Hair follicular keratinocyte (primary cell): ENCODE measurements around the gene C11orf68. TPM values are rescaled to one million over a fixed set of nuclear protein-coding genes. Genes with fewer than 3 reads are reported as not detected.

Experiments
- total RNA-seq: library from RNA; depleted of rRNA; stranded (reverse); fragments of >200 nt; gene quantifications from 2 replicates; pipeline ENCODE4 v1.2.3, GENCODE V29; 2015

The C11orf68 gene
- 15.5 and 17.6 TPM in 2 replicates for total RNA-seq

GRCh38 chr11:65918211-65919140 is at the start of gene C11orf68:
Gene C11orf68 (minus strand): TSS chr11:65919062. CDS start chr11:65919031, 31 bp downstream.

GRCh38 chr11:65961267-65962140 is 42.6 kb upstream of the C11orf68 start, which contains the start of gene SART1:
Gene SART1 (plus strand): TSS chr11:65961734. CDS start chr11:65961781, 47 bp downstream.

GRCh38 chr11:65945430-65945911 is 26.6 kb upstream of the C11orf68 start, which contains the start of gene TSGA10IP:
Gene TSGA10IP (plus strand): TSS chr11:65945480. CDS start chr11:65945676, 196 bp downstream.

GRCh38 chr11:65919141-65919572 is 295 bp upstream of the C11orf68 start, which contains the start of gene DRAP1:
Gene DRAP1 (plus strand): TSS chr11:65919426. CDS start chr11:65919502, 76 bp downstream.

GRCh38 chr11:65900125-65900898 is 18.6 kb downstream of the C11orf68 start, which contains the start of gene FOSL1:
Gene FOSL1 (minus strand): TSS chr11:65900388. CDS start chr11:65900339, 49 bp downstream.

GRCh38 chr11:65890324-65891218 is 28.3 kb downstream of the C11orf68 start, which contains the start of gene CCDC85B:
Gene CCDC85B (plus strand): TSS chr11:65890673. CDS start chr11:65890784, 111 bp downstream.

GRCh38 chr11:65888163-65888814 is 30.6 kb downstream of the C11orf68 start, which contains the start of gene FIBP:
Gene FIBP (minus strand): TSS chr11:65888471. CDS start chr11:65888418, 53 bp downstream.

GRCh38 chr11:65879617-65880016 is 39.2 kb downstream of the C11orf68 start, which contains the start of gene CTSW:
Gene CTSW (plus strand): TSS chr11:65879837. CDS start chr11:65879855, 18 bp downstream.

GRCh38 chr11:65872586-65873317 is 46.1 kb downstream of the C11orf68 start, which contains the start of gene EFEMP2:
Gene EFEMP2 (minus strand): TSS chr11:65872800. CDS start chr11:65872354, 446 bp downstream.

Other genes starting within 250 kb of the C11orf68 start
- gene KAT5, start 206.8 kb downstream of the C11orf68 start, total RNA-seq = 38.3 and 42.5 TPM in 2 replicates
- gene RNASEH2C, start 198.3 kb downstream of the C11orf68 start, total RNA-seq = 48.7 and 94.1 TPM in 2 replicates
- 11.8 and 13.9 TPM in 2 replicates for gene AP5B1, start 138.1 kb downstream of the C11orf68 start, total RNA-seq
- 0.91 and 3.8 TPM in 2 replicates for gene OVOL1, start 132.0 kb downstream of the C11orf68 start, total RNA-seq
- 0.23 TPM in 1 of 2 replicates, not detected in the other for gene SNX32, start 85.1 kb downstream of the C11orf68 start, total RNA-seq
- 1,280 and 1,622 TPM in 2 replicates for gene CFL1, start 60.9 kb downstream of the C11orf68 start, total RNA-seq
- gene MUS81, start 58.6 kb downstream of the C11orf68 start, total RNA-seq = 44.5 and 44.8 TPM in 2 replicates
- 7.0 and 20.5 TPM in 2 replicates for gene EFEMP2, start 46.3 kb downstream of the C11orf68 start, total RNA-seq
- gene CTSW, start 39.2 kb downstream of the C11orf68 start, total RNA-seq = 0.08 TPM in 1 of 2 replicates, not detected in the other
- gene FIBP, start 30.6 kb downstream of the C11orf68 start, total RNA-seq = 137 and 189 TPM in 2 replicates
- gene CCDC85B, start 28.4 kb downstream of the C11orf68 start, total RNA-seq = 101 and 124 TPM in 2 replicates
- gene FOSL1, start 18.7 kb downstream of the C11orf68 start, total RNA-seq = 141 and 144 TPM in 2 replicates
- gene DRAP1, start 364 bp upstream of the C11orf68 start, total RNA-seq = 306 and 310 TPM in 2 replicates
- gene TSGA10IP, start 26.4 kb upstream of the C11orf68 start, total RNA-seq = not detected in 2 replicates
- 28.7 and 32.7 TPM in 2 replicates for gene SART1, start 42.7 kb upstream of the C11orf68 start, total RNA-seq
- 23.3 and 35.2 TPM in 2 replicates for gene EIF1AD, start 83.1 kb upstream of the C11orf68 start, total RNA-seq
- 93.5 and 105 TPM in 2 replicates for gene BANF1, start 83.4 kb upstream of the C11orf68 start, total RNA-seq
- 0.34 and 1.8 TPM in 2 replicates for gene CST6, start 92.9 kb upstream of the C11orf68 start, total RNA-seq
- not detected in 2 replicates for gene CATSPER1, start 107.4 kb upstream of the C11orf68 start, total RNA-seq
- not detected in 2 replicates for gene GAL3ST3, start 130.1 kb upstream of the C11orf68 start, total RNA-seq
- 132 and 152 TPM in 2 replicates for gene SF3B2, start 133.3 kb upstream of the C11orf68 start, total RNA-seq
- 15.4 and 21.0 TPM in 2 replicates for gene PACS1, start 151.2 kb upstream of the C11orf68 start, total RNA-seq